Kidney (tissue), 14 donors: Measurements from ENCODE around the gene KCNQ1. TPM values are rescaled to one million over a fixed set of nuclear protein-coding genes. Genes with fewer than 3 reads are reported as not detected.

Source experiments
- DNase-seq, 5 donors: peaks; one replicate each; pipeline ENCODE4 v3.0.0-alpha.2; 2013 to 2020
- FAIRE-seq: peaks from 2 replicates; lab custom pipeline; 2012; peaks lifted over from hg19 to GRCh38; lab: Jason Lieb, UNC
- H3K27ac ChIP-seq, 2 donors: one replicate each; pipeline ENCODE4 v1.7.0; 2013; ENCODE audit warnings: low read depth in 2 of 2, low read length in 2 of 2, inconsistent platforms in 1 of 2
- H3K27me3 ChIP-seq: one replicate; pipeline ENCODE4 v1.7.1; 2013; ENCODE audit warnings: low read length, inconsistent platforms; ENCODE audit not compliant: control insufficient read depth, insufficient read depth
- H3K36me3 ChIP-seq, 3 donors: one replicate each; pipeline versions ENCODE4 v1.7.0 to v1.7.1; 2013; ENCODE audit warnings: low read length in 3 of 3, control low read depth in 1 of 3, inconsistent platforms in 1 of 3; ENCODE audit not compliant: insufficient read depth in 3 of 3, control insufficient read depth in 2 of 3
- H3K4me1 ChIP-seq, 3 donors: one replicate each; pipeline versions ENCODE4 v1.7.0 to v1.7.1; 2013; ENCODE audit warnings: low read length in 3 of 3, inconsistent platforms in 1 of 3, low read depth in 1 of 3; ENCODE audit not compliant: control insufficient read depth in 2 of 3, insufficient read depth in 2 of 3
- H3K4me3 ChIP-seq, 3 donors: one replicate each; pipeline versions ENCODE4 v1.7.0 to v1.8.1; 2013; ENCODE audit warnings: low read length in 3 of 3, control low read depth in 1 of 3, inconsistent platforms in 1 of 3
- H3K9ac ChIP-seq, 3 donors: one replicate each; pipeline versions ENCODE4 v1.7.0 to v1.7.1; 2013; ENCODE audit warnings: low read length in 3 of 3, control low read depth in 1 of 3, inconsistent platforms in 1 of 3
- H3K9me3 ChIP-seq, 3 donors: one replicate each; pipeline versions ENCODE4 v1.7.0 to v1.7.1; 2013; ENCODE audit warnings: low read length in 3 of 3, control low read depth in 1 of 3, inconsistent platforms in 1 of 3; ENCODE audit not compliant: control insufficient read depth in 2 of 3, insufficient read depth in 1 of 3
- CTCF ChIP-seq: IDR thresholded peaks from 3 replicates; pipeline ENCODE4 v1.5.1; 2012; ENCODE audit warnings: mild to moderate bottlenecking, moderate library complexity, borderline replicate concordance; ENCODE audit not compliant: insufficient read depth; ENCODE audit errors: extremely low read depth
- intact Hi-C: fragments of 100-400 bp; cut with DNase I; formaldehyde crosslinking; loops from one replicate; pipeline ENCODE4 v1.11.1; 2022
- polyA plus RNA-seq: library from polyadenylated mRNA; stranded (reverse); fragments of 350-450 nt; fragmentation: Illumina TruSeq; extraction: RNeasy Lipid Tissue Mini Kit (QIAGEN cat#74804); gene quantifications from one replicate; pipeline ENCODE4 v1.2.3, GENCODE V29; 2014; ENCODE audit warnings: low read depth, low replicate concordance; ENCODE audit not compliant: insufficient read depth
- total RNA-seq: library from RNA; stranded (reverse); fragmentation: NEBNext Ultra II Directional; extraction: Animal tissue kit (Norgen Biotek cat#: 25700); gene quantifications from one replicate; pipeline ENCODE4 v1.2.1, GENCODE V29; 2021
- donor health status: control.
- donor health status: control.
- donor health status: control.
- donor health status: control.
- donor health status: control.
- donor health status: DM: yes; HTN: yes; CAD: no.
- donor health status: Normal renal cell carcinoma (clear cell type).

KCNQ1 gene
- total and polyA plus RNA-seq, 2 donors from 2014 or later, result 45.5 to 49.4 TPM

GRCh38 chr11:2741006-2741376 lies 296.2 kb downstream of the KCNQ1 start:
- no peak overlapping the region for H3K4me3 ChIP-seq
- DNase-seq (peak in 2 of 5 donors; percentile 38 to 67), FAIRE-seq (no peak)
- no peak overlapping the region for H3K9ac ChIP-seq
- intact Hi-C loops, result no loop called here
- peak overlapping the region in 1 of 2 donors; percentile 14 for H3K27ac ChIP-seq
- no peak for TF ChIP-seq CTCF
- peaks cover 0 to 11% (median 0%) of the 10 kb centered on the region in 3 donors for H3K4me1 ChIP-seq
- H3K36me3 ChIP-seq, result no peaks in the 10 kb centered on the region
- no peaks in the 10 kb centered on the region for H3K9me3 ChIP-seq
- no peaks in the 10 kb centered on the region for H3K27me3 ChIP-seq

GRCh38 chr11:2741377-2742131 lies 296.7 kb downstream of the KCNQ1 start:
- intact Hi-C loops, result no loop called here
- DNase-seq, result peak in 2 of 5 donors; percentile 46 to 89
- peak overlapping the region in 1 of 2 donors; percentile 23 for H3K27ac ChIP-seq

DNA sequence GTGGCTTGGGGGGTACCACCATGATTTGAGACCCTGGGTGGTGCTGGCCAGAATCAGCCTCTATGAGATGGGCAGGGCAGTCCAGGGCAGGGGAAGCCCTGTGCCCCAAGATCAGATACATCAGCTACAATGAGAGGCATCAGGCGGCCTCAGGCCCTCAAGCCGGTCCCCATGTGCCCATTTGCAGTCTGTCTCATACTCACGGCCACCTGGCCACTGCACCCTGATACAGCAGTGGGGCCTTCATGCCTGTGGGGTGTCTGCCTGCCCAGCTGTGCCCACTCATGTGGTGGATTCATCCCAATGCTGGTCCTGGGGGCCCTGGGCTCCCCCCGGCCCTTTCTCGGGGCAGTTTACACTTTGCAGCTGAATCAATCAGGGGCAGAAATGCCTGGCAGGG lies 297.4 kb downstream of the KCNQ1 start:
- no peak for TF ChIP-seq CTCF
- Histone ChIP-seq H3K4me3 (no peak overlapping the region), H3K9me3 (no peaks in the 10 kb centered on the region), H3K27ac (no peak overlapping the region), H3K9ac (no peak overlapping the region), H3K27me3 (no peaks in the 10 kb centered on the region), H3K36me3 (no peaks in the 10 kb centered on the region), H3K4me1 (peaks cover 0 to 11% (median 0%) of the 10 kb centered on the region in 3 donors)
- peak in 1 of 5 donors; percentile 57 for DNase-seq
- no peak for FAIRE-seq
- intact Hi-C loops, result no loop called here

More at GRCh38 chr11:2741377-2742131, 296.7 kb downstream of the KCNQ1 start:
- H3K9ac ChIP-seq, result no peak overlapping the region
- no peak for TF ChIP-seq CTCF
- H3K4me1 ChIP-seq, result peaks cover 0 to 11% (median 0%) of the 10 kb centered on the region in 3 donors
- no peak for FAIRE-seq
- no peaks in the 10 kb centered on the region for H3K36me3 ChIP-seq
- no peaks in the 10 kb centered on the region for H3K27me3 ChIP-seq
- H3K9me3 ChIP-seq, result no peaks in the 10 kb centered on the region
- no peak overlapping the region for H3K4me3 ChIP-seq
